Measurements from ENCODE around the gene PAK5. TPM values are rescaled to one million over a fixed set of nuclear protein-coding genes. Genes with fewer than 3 reads are reported as not detected.

Gene PAK5
- total RNA-seq, 1 experiment from 2014 or later = not detected

DNA sequence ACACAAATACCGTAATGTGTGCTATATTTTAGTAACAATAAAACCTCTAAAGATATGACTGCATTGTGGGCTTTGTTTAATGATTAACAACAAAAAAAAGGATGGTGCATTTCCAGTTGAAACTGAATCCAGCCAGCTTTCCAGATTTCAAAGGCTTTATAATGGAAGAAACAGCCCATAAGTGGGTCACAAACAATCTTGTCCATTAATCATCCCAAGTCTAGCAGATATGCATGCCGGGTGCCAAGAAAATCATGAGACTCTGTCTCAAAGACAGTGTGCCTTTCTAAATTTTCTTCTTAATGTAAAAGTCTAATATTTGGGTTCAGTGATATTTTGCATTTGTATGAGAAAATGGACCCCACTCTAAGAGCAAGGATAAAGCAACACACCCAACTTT lies 345.1 kb downstream of the PAK5 start:
- ChIA-PET POLR2A (no interaction called here), CTCF (no interaction called here)
- H3K27me3 ChIP-seq (ENCODE audit: control insufficient read depth, insufficient read depth, low read length) = no peaks in the 10 kb centered on the region
- H3K27ac ChIP-seq (ENCODE audit: low read length) = no peak overlapping the region
- DNase-seq (ENCODE audit: low read depth, low spot score) = no peak
- H3K4me3 ChIP-seq (ENCODE audit: low read depth in 2 of 2, low read length in 2 of 2) = no peak overlapping the region
- H3K36me3 ChIP-seq (ENCODE audit: control insufficient read depth, insufficient read depth, low read length) = no peaks in the 10 kb centered on the region
- BruUV-seq (replicated peaks) = no TSS peak
- in situ Hi-C loops (cut with HindIII; ENCODE audit: low pct_unique_long_range_greater_than_20kb, low sequenced_read_pairs) = no loop called here
- TF ChIP-seq, protein P1, sequence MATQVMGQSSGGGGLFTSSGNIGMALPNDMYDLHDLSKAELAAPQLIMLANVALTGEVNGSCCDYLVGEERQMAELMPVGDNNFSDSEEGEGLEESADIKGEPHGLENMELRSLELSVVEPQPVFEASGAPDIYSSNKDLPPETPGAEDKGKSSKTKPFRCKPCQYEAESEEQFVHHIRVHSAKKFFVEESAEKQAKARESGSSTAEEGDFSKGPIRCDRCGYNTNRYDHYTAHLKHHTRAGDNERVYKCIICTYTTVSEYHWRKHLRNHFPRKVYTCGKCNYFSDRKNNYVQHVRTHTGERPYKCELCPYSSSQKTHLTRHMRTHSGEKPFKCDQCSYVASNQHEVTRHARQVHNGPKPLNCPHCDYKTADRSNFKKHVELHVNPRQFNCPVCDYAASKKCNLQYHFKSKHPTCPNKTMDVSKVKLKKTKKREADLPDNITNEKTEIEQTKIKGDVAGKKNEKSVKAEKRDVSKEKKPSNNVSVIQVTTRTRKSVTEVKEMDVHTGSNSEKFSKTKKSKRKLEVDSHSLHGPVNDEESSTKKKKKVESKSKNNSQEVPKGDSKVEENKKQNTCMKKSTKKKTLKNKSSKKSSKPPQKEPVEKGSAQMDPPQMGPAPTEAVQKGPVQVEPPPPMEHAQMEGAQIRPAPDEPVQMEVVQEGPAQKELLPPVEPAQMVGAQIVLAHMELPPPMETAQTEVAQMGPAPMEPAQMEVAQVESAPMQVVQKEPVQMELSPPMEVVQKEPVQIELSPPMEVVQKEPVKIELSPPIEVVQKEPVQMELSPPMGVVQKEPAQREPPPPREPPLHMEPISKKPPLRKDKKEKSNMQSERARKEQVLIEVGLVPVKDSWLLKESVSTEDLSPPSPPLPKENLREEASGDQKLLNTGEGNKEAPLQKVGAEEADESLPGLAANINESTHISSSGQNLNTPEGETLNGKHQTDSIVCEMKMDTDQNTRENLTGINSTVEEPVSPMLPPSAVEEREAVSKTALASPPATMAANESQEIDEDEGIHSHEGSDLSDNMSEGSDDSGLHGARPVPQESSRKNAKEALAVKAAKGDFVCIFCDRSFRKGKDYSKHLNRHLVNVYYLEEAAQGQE (IDR thresholded peaks at IDR 0.05; ENCODE audit: insufficient read depth in 1 of 2, low read depth in 2 of 2, low read length in 1 of 2) = no peak
- TF ChIP-seq, protein P2, sequence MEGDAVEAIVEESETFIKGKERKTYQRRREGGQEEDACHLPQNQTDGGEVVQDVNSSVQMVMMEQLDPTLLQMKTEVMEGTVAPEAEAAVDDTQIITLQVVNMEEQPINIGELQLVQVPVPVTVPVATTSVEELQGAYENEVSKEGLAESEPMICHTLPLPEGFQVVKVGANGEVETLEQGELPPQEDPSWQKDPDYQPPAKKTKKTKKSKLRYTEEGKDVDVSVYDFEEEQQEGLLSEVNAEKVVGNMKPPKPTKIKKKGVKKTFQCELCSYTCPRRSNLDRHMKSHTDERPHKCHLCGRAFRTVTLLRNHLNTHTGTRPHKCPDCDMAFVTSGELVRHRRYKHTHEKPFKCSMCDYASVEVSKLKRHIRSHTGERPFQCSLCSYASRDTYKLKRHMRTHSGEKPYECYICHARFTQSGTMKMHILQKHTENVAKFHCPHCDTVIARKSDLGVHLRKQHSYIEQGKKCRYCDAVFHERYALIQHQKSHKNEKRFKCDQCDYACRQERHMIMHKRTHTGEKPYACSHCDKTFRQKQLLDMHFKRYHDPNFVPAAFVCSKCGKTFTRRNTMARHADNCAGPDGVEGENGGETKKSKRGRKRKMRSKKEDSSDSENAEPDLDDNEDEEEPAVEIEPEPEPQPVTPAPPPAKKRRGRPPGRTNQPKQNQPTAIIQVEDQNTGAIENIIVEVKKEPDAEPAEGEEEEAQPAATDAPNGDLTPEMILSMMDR (IDR thresholded peaks at IDR 0.05) = no peak
- TF ChIP-seq SIN3A (IDR thresholded peaks at IDR 0.05; ENCODE audit: borderline replicate concordance, insufficient read depth, low read depth, low read length) = no peak
- TF ChIP-seq TCF7L2 (IDR thresholded peaks at IDR 0.05; ENCODE audit: low read depth, low read length) = no peak
- no peak for TF ChIP-seq POLR2AphosphoS5 (IDR thresholded peaks at IDR 0.05; ENCODE audit: low read depth, low read length)
- no peaks in the 10 kb centered on the region for H3K9me3 ChIP-seq (ENCODE audit: control insufficient read depth, insufficient read depth, low read depth, low read length)
- ATAC-seq = no peak
- H3K4me1 ChIP-seq (ENCODE audit: control insufficient read depth, insufficient read depth, low read length) = no peaks in the 10 kb centered on the region
- intact Hi-C loops (cut with micrococcal nuclease; ENCODE audit: unreplicated experiment) = no loop called here

DNA sequence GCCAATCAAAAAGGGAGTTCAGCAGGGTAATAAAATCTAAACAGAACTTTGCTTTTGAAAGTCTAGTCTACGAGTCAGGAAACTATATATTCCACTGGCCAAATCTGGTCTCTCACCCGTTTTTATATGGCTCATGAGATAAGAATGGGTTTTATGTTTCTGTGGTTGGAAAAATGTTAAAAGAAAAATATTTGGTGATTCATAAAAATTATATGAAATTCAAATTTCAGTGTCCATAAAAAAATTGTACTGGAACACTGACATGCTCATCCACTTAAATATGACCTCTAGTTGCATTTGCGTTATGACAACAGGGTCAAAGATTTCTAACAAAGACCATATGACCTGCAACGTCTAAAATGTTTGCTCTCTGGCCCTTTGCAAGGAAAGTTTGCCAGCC lies 346.8 kb downstream of the PAK5 start:
- in situ Hi-C loops (cut with HindIII; ENCODE audit: low pct_unique_long_range_greater_than_20kb, low sequenced_read_pairs) (no loop called here), intact Hi-C loops (cut with micrococcal nuclease; ENCODE audit: unreplicated experiment) (no loop called here)
- Histone ChIP-seq H3K9me3 (ENCODE audit: control insufficient read depth, insufficient read depth, low read depth, low read length) (no peaks in the 10 kb centered on the region), H3K36me3 (ENCODE audit: control insufficient read depth, insufficient read depth, low read length) (no peaks in the 10 kb centered on the region), H3K4me1 (ENCODE audit: control insufficient read depth, insufficient read depth, low read length) (no peaks in the 10 kb centered on the region), H3K27me3 (ENCODE audit: control insufficient read depth, insufficient read depth, low read length) (no peaks in the 10 kb centered on the region), H3K4me3 (ENCODE audit: low read depth in 2 of 2, low read length in 2 of 2) (no peak overlapping the region), H3K27ac (ENCODE audit: low read length) (no peak overlapping the region)
- no TSS peak for BruUV-seq (replicated peaks)
- ChIA-PET POLR2A (no interaction called here), CTCF (no interaction called here)
- no peak for DNase-seq (ENCODE audit: low read depth, low spot score)
- ATAC-seq = no peak
- TF ChIP-seq, protein P2 (IDR thresholded peaks at IDR 0.05) = no peak
- TF ChIP-seq SIN3A (IDR thresholded peaks at IDR 0.05; ENCODE audit: borderline replicate concordance, insufficient read depth, low read depth, low read length) (no peak), TCF7L2 (IDR thresholded peaks at IDR 0.05; ENCODE audit: low read depth, low read length) (no peak), POLR2AphosphoS5 (IDR thresholded peaks at IDR 0.05; ENCODE audit: low read depth, low read length) (no peak)
- TF ChIP-seq, protein P1 (IDR thresholded peaks at IDR 0.05; ENCODE audit: insufficient read depth in 1 of 2, low read depth in 2 of 2, low read length in 1 of 2) = no peak

All from Panc1 (cell line).